Measurements from ENCODE around the gene HCN3. TPM values are rescaled to one million over a fixed set of nuclear protein-coding genes. Genes with fewer than 3 reads are reported as not detected.

The HCN3 gene
- total and polyA plus RNA-seq, 2 of the 8 experiments (the other 6 are each of a cell fraction or from before 2014, with no cell fraction given): 6.4 to 7.3 TPM

GRCh38 chr1:155322953-155323728 is 45.9 kb downstream of the HCN3 start (continued):
- TF ChIP-seq, protein P1, sequence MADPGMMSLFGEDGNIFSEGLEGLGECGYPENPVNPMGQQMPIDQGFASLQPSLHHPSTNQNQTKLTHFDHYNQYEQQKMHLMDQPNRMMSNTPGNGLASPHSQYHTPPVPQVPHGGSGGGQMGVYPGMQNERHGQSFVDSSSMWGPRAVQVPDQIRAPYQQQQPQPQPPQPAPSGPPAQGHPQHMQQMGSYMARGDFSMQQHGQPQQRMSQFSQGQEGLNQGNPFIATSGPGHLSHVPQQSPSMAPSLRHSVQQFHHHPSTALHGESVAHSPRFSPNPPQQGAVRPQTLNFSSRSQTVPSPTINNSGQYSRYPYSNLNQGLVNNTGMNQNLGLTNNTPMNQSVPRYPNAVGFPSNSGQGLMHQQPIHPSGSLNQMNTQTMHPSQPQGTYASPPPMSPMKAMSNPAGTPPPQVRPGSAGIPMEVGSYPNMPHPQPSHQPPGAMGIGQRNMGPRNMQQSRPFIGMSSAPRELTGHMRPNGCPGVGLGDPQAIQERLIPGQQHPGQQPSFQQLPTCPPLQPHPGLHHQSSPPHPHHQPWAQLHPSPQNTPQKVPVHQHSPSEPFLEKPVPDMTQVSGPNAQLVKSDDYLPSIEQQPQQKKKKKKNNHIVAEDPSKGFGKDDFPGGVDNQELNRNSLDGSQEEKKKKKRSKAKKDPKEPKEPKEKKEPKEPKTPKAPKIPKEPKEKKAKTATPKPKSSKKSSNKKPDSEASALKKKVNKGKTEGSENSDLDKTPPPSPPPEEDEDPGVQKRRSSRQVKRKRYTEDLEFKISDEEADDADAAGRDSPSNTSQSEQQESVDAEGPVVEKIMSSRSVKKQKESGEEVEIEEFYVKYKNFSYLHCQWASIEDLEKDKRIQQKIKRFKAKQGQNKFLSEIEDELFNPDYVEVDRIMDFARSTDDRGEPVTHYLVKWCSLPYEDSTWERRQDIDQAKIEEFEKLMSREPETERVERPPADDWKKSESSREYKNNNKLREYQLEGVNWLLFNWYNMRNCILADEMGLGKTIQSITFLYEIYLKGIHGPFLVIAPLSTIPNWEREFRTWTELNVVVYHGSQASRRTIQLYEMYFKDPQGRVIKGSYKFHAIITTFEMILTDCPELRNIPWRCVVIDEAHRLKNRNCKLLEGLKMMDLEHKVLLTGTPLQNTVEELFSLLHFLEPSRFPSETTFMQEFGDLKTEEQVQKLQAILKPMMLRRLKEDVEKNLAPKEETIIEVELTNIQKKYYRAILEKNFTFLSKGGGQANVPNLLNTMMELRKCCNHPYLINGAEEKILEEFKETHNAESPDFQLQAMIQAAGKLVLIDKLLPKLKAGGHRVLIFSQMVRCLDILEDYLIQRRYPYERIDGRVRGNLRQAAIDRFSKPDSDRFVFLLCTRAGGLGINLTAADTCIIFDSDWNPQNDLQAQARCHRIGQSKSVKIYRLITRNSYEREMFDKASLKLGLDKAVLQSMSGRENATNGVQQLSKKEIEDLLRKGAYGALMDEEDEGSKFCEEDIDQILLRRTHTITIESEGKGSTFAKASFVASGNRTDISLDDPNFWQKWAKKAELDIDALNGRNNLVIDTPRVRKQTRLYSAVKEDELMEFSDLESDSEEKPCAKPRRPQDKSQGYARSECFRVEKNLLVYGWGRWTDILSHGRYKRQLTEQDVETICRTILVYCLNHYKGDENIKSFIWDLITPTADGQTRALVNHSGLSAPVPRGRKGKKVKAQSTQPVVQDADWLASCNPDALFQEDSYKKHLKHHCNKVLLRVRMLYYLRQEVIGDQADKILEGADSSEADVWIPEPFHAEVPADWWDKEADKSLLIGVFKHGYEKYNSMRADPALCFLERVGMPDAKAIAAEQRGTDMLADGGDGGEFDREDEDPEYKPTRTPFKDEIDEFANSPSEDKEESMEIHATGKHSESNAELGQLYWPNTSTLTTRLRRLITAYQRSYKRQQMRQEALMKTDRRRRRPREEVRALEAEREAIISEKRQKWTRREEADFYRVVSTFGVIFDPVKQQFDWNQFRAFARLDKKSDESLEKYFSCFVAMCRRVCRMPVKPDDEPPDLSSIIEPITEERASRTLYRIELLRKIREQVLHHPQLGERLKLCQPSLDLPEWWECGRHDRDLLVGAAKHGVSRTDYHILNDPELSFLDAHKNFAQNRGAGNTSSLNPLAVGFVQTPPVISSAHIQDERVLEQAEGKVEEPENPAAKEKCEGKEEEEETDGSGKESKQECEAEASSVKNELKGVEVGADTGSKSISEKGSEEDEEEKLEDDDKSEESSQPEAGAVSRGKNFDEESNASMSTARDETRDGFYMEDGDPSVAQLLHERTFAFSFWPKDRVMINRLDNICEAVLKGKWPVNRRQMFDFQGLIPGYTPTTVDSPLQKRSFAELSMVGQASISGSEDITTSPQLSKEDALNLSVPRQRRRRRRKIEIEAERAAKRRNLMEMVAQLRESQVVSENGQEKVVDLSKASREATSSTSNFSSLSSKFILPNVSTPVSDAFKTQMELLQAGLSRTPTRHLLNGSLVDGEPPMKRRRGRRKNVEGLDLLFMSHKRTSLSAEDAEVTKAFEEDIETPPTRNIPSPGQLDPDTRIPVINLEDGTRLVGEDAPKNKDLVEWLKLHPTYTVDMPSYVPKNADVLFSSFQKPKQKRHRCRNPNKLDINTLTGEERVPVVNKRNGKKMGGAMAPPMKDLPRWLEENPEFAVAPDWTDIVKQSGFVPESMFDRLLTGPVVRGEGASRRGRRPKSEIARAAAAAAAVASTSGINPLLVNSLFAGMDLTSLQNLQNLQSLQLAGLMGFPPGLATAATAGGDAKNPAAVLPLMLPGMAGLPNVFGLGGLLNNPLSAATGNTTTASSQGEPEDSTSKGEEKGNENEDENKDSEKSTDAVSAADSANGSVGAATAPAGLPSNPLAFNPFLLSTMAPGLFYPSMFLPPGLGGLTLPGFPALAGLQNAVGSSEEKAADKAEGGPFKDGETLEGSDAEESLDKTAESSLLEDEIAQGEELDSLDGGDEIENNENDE (IDR thresholded peaks at IDR 0.05; ENCODE audit: insufficient replicate concordance, low read length): no peak
- no peak for TF ChIP-seq YY1 (IDR thresholded peaks at IDR 0.05; ENCODE audit: low read depth, low read length)

All from H1 (cell line).